ENCODE measurements around the gene NGRN. TPM values are rescaled to one million over a fixed set of nuclear protein-coding genes. Genes with fewer than 3 reads are reported as not detected.
"Not testable (repeated sequence)": the region's sequence is repeated elsewhere in the genome, so short reads cannot be mapped to it uniquely, and the experiment has no call there.

NGRN gene
- total RNA-seq, 1 experiment from 2014 or later, result 135 TPM

GRCh38 chr15:90270502-90271150 lies 5.2 kb downstream of the NGRN start:
- BruUV-seq (replicated peaks), result no TSS peak
- intact Hi-C loops (cut with micrococcal nuclease; ENCODE audit: unreplicated experiment), result no loop called here
- no peaks in the 10 kb centered on the region for H3K9me3 ChIP-seq (ENCODE audit: low read depth, low read length, poor library complexity, severe bottlenecking)
- H3K36me3 ChIP-seq (ENCODE audit: insufficient read depth, low read length, poor library complexity, severe bottlenecking), result peaks cover 53% of the 10 kb centered on the region
- no peak for TF ChIP-seq CTCF (conservative IDR thresholded peaks at IDR 0.05; ENCODE audit: low read depth, low read length)
- no peak for TF ChIP-seq EZH2 (IDR thresholded peaks at IDR 0.05; ENCODE audit: borderline replicate concordance, low read depth, low read length, poor library complexity, severe bottlenecking)
- no peak for DNase-seq (ENCODE audit: low spot score)
- peaks cover 17% of the 10 kb centered on the region for H3K4me1 ChIP-seq (ENCODE audit: insufficient read depth, low read length, poor library complexity, severe bottlenecking)
- ChIA-PET CTCF (no interaction called here), POLR2A (ENCODE audit: low non-redundant PET) (no interaction called here)
- no peaks in the 10 kb centered on the region for H3K27me3 ChIP-seq (replicated peaks; ENCODE audit: insufficient read depth, low read depth, low read length, poor library complexity)
- H3K4me3 ChIP-seq (ENCODE audit: low read depth, low read length, poor library complexity, severe bottlenecking), result no peak overlapping the region
- no peak overlapping the region for H3K27ac ChIP-seq (ENCODE audit: low read depth, low read length, poor library complexity, severe bottlenecking)

GRCh38 chr15:90271459-90272166 lies 6.1 kb downstream of the NGRN start:
- no peak overlapping the region for H3K4me3 ChIP-seq (ENCODE audit: low read depth, low read length, poor library complexity, severe bottlenecking)
- H3K36me3 ChIP-seq (ENCODE audit: insufficient read depth, low read length, poor library complexity, severe bottlenecking), result peaks cover 56% of the 10 kb centered on the region
- POLR2A ChIA-PET (ENCODE audit: low non-redundant PET), result no interaction called here
- H3K4me1 ChIP-seq (ENCODE audit: insufficient read depth, low read length, poor library complexity, severe bottlenecking), result peaks cover 15% of the 10 kb centered on the region
- H3K27ac ChIP-seq (ENCODE audit: low read depth, low read length, poor library complexity, severe bottlenecking), result no peak overlapping the region
- DNase-seq (ENCODE audit: low spot score), result no peak
- TF ChIP-seq CTCF (conservative IDR thresholded peaks at IDR 0.05; ENCODE audit: low read depth, low read length), result no peak
- TF ChIP-seq EZH2 (IDR thresholded peaks at IDR 0.05; ENCODE audit: borderline replicate concordance, low read depth, low read length, poor library complexity, severe bottlenecking), result no peak
- CTCF ChIA-PET, result no interaction called here
- BruUV-seq (replicated peaks), result TSS peak; percentile 10
- no peaks in the 10 kb centered on the region for H3K9me3 ChIP-seq (ENCODE audit: low read depth, low read length, poor library complexity, severe bottlenecking)
- intact Hi-C loops (cut with micrococcal nuclease; ENCODE audit: unreplicated experiment), result no loop called here
- H3K27me3 ChIP-seq (replicated peaks; ENCODE audit: insufficient read depth, low read depth, low read length, poor library complexity), result no peaks in the 10 kb centered on the region

- H3K9me3 ChIP-seq (ENCODE audit: low read depth, low read length, poor library complexity, severe bottlenecking); H3K27ac ChIP-seq (ENCODE audit: low read depth, low read length, poor library complexity, severe bottlenecking); H3K4me1 ChIP-seq (ENCODE audit: insufficient read depth, low read length, poor library complexity, severe bottlenecking); H3K4me3 ChIP-seq (ENCODE audit: low read depth, low read length, poor library complexity, severe bottlenecking); BruUV-seq (replicated peaks); H3K36me3 ChIP-seq (ENCODE audit: insufficient read depth, low read length, poor library complexity, severe bottlenecking); POLR2A ChIA-PET (ENCODE audit: low non-redundant PET); CTCF ChIA-PET; H3K27me3 ChIP-seq (replicated peaks; ENCODE audit: insufficient read depth, low read depth, low read length, poor library complexity); intact Hi-C loops (cut with micrococcal nuclease; ENCODE audit: unreplicated experiment); DNase-seq (ENCODE audit: low spot score): not testable (repeated sequence)
Measured at GRCh38 chr15:90278467-90278866, 13.0 kb downstream of the NGRN start.

- intact Hi-C loops (cut with micrococcal nuclease; ENCODE audit: unreplicated experiment); DNase-seq (ENCODE audit: low spot score); H3K27ac ChIP-seq (ENCODE audit: low read depth, low read length, poor library complexity, severe bottlenecking); CTCF ChIA-PET; H3K4me1 ChIP-seq (ENCODE audit: insufficient read depth, low read length, poor library complexity, severe bottlenecking); H3K36me3 ChIP-seq (ENCODE audit: insufficient read depth, low read length, poor library complexity, severe bottlenecking); H3K27me3 ChIP-seq (replicated peaks; ENCODE audit: insufficient read depth, low read depth, low read length, poor library complexity); H3K9me3 ChIP-seq (ENCODE audit: low read depth, low read length, poor library complexity, severe bottlenecking); H3K4me3 ChIP-seq (ENCODE audit: low read depth, low read length, poor library complexity, severe bottlenecking); BruUV-seq (replicated peaks); POLR2A ChIA-PET (ENCODE audit: low non-redundant PET): not testable (repeated sequence)
Measured at GRCh38 chr15:90280743-90281142, 15.3 kb downstream of the NGRN start.

GRCh38 chr15:90281637-90282036 lies 16.2 kb downstream of the NGRN start:
- H3K27ac ChIP-seq (ENCODE audit: low read depth, low read length, poor library complexity, severe bottlenecking); BruUV-seq (replicated peaks); intact Hi-C loops (cut with micrococcal nuclease; ENCODE audit: unreplicated experiment); DNase-seq (ENCODE audit: low spot score); H3K27me3 ChIP-seq (replicated peaks; ENCODE audit: insufficient read depth, low read depth, low read length, poor library complexity); CTCF ChIA-PET; H3K4me1 ChIP-seq (ENCODE audit: insufficient read depth, low read length, poor library complexity, severe bottlenecking); H3K4me3 ChIP-seq (ENCODE audit: low read depth, low read length, poor library complexity, severe bottlenecking); H3K9me3 ChIP-seq (ENCODE audit: low read depth, low read length, poor library complexity, severe bottlenecking); POLR2A ChIA-PET (ENCODE audit: low non-redundant PET); H3K36me3 ChIP-seq (ENCODE audit: insufficient read depth, low read length, poor library complexity, severe bottlenecking): not testable (repeated sequence)

Measured in A673 (cell line).